ENCODE results near the gene AMPH.
"Not testable (repeated sequence)": the region's sequence is repeated elsewhere in the genome, so short reads cannot be mapped to it uniquely, and the experiment has no call there.

The AMPH gene

GRCh38 chr7:38345299-38346172, 285.6 kb downstream of the AMPH start:
- H3K27me3 ChIP-seq; H3K9me3 ChIP-seq; H3K4me3 ChIP-seq (ENCODE audit: low read depth in 1 of 2, low read length in 1 of 2); H3K36me3 ChIP-seq; H3K27ac ChIP-seq: not testable (repeated sequence)
- TF ChIP-seq, protein P1, sequence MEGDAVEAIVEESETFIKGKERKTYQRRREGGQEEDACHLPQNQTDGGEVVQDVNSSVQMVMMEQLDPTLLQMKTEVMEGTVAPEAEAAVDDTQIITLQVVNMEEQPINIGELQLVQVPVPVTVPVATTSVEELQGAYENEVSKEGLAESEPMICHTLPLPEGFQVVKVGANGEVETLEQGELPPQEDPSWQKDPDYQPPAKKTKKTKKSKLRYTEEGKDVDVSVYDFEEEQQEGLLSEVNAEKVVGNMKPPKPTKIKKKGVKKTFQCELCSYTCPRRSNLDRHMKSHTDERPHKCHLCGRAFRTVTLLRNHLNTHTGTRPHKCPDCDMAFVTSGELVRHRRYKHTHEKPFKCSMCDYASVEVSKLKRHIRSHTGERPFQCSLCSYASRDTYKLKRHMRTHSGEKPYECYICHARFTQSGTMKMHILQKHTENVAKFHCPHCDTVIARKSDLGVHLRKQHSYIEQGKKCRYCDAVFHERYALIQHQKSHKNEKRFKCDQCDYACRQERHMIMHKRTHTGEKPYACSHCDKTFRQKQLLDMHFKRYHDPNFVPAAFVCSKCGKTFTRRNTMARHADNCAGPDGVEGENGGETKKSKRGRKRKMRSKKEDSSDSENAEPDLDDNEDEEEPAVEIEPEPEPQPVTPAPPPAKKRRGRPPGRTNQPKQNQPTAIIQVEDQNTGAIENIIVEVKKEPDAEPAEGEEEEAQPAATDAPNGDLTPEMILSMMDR (IDR thresholded peaks at IDR 0.05): peak; percentile 64
- H3K4me1 ChIP-seq (ENCODE audit: control insufficient read depth in 1 of 2, insufficient read depth in 1 of 2, low read depth in 1 of 2, low read length in 1 of 2): peaks cover 9 to 16% of the 10 kb centered on the region in 2 experiments

DNA sequence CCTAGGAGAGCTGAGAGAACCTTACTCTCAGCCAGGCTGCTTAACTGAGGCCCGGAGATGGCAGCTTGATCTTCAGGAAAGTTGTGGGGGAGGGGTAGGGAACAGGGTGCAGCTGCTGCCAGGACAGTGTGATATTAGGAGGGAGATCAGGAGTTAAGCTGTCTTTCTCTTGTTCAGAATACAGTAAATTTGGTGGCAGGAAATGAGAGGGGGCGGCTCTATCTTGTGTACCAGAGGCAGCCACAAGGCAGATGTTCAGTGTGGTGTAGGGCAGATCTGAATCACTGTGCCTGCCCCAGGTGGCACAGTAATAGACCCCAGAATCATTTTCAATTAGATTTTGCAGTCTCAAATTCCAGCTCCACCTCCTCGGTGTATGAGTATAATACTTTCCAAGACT, 286.4 kb downstream of the AMPH start:
- H3K27ac ChIP-seq; H3K27me3 ChIP-seq; H3K36me3 ChIP-seq; H3K9me3 ChIP-seq; H3K4me3 ChIP-seq (ENCODE audit: low read depth in 1 of 2, low read length in 1 of 2): not testable (repeated sequence)
- peaks cover 13% of the 10 kb centered on the region in 2 experiments for H3K4me1 ChIP-seq (ENCODE audit: control insufficient read depth in 1 of 2, insufficient read depth in 1 of 2, low read depth in 1 of 2, low read length in 1 of 2)

DNA sequence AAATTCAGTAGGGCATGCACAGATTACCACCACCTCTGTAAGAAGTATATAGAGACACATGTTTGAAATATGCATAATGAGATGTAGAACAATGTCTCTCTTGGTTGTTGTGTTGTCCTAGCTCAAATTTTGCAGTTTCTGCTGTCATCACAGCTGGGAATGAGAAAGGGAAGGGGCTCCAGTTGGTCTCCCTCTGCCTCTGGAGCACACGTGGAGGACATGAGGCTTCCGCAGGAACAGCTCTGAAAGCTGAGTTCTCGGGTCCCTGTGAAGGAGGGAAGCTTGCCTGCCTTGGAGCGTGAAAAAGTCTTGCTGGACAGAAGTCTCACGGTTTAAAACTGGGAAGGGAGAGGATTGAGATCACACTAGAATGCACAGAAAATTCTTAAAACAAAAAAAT, 289.0 kb downstream of the AMPH start:
- H3K4me3 ChIP-seq (ENCODE audit: low read depth in 1 of 2, low read length in 1 of 2); H3K27ac ChIP-seq; H3K27me3 ChIP-seq: not testable (repeated sequence)

DNA sequence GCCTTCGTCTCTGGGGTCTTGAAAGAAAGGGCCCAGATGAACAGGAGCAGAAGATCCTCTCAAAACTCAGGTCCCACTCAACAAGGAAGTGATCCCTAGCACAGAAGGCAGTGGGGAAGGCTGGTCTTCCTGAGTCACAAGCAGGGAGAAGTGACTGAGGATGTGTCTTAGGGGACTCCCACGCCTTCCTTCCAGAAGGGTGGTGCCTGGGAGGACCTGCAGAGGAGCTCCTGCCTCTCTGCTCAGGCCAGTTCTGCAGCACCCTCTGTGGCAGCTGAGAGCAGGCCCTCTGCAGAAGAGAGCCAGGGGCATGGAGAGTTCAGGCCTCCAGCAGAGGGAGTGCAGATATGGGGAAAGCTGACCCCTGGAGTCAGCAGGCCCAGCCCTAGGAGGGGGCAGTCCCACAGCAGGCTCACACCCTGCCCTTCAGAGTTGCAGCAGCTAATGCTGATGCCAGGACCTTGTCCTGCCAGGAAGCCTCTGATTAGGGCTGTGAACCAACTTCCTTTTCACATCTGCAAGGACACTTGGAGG, 289.9 kb downstream of the AMPH start:
- H3K27me3 ChIP-seq; H3K9me3 ChIP-seq; H3K4me3 ChIP-seq (ENCODE audit: low read depth in 1 of 2, low read length in 1 of 2); H3K36me3 ChIP-seq: not testable (repeated sequence)
- Histone ChIP-seq H3K4me1 (ENCODE audit: control insufficient read depth in 1 of 2, insufficient read depth in 1 of 2, low read depth in 1 of 2, low read length in 1 of 2) (peaks cover 24 to 26% of the 10 kb centered on the region in 2 experiments), H3K27ac (peak overlapping the region; percentile 7)

More for the DNA sequence above, 289.0 kb downstream of the AMPH start:
- H3K9me3 ChIP-seq, H3K36me3 ChIP-seq: not testable (repeated sequence)
- peaks cover 15 to 18% of the 10 kb centered on the region in 2 experiments for H3K4me1 ChIP-seq (ENCODE audit: control insufficient read depth in 1 of 2, insufficient read depth in 1 of 2, low read depth in 1 of 2, low read length in 1 of 2)

GRCh38 chr7:38339953-38340819, 291.0 kb downstream of the AMPH start:
- H3K4me1 ChIP-seq (ENCODE audit: control insufficient read depth in 1 of 2, insufficient read depth in 1 of 2, low read depth in 1 of 2, low read length in 1 of 2): peaks cover 34% of the 10 kb centered on the region in 2 experiments
- no peaks in the 10 kb centered on the region for H3K36me3 ChIP-seq
- no peak overlapping the region for H3K27ac ChIP-seq
- H3K4me3 ChIP-seq (ENCODE audit: low read depth in 1 of 2, low read length in 1 of 2): no peak overlapping the region
- TF ChIP-seq, protein P1 (IDR thresholded peaks at IDR 0.05): no peak
- H3K27me3 ChIP-seq: no peaks in the 10 kb centered on the region
- H3K9me3 ChIP-seq: no peaks in the 10 kb centered on the region

- Histone ChIP-seq H3K27ac (peak overlapping the region; percentile 94), H3K4me1 (ENCODE audit: control insufficient read depth in 1 of 2, insufficient read depth in 1 of 2, low read depth in 1 of 2, low read length in 1 of 2) (peaks cover 38 to 39% of the 10 kb centered on the region in 2 experiments), H3K4me3 (ENCODE audit: low read depth in 1 of 2, low read length in 1 of 2) (peak overlapping the region; percentile 28 to 49)
- not testable (repeated sequence) for H3K27me3 ChIP-seq, H3K36me3 ChIP-seq, H3K9me3 ChIP-seq
Measured at GRCh38 chr7:38336148-38336515, 295.0 kb downstream of the AMPH start.

- H3K36me3 ChIP-seq: no peaks in the 10 kb centered on the region
- TF ChIP-seq, protein P1 (IDR thresholded peaks at IDR 0.05): peak; percentile 86
- H3K4me3 ChIP-seq (ENCODE audit: low read depth in 1 of 2, low read length in 1 of 2): peak overlapping the region; percentile 28 to 49
- no peaks in the 10 kb centered on the region for H3K27me3 ChIP-seq
- peak overlapping the region; percentile 94 for H3K27ac ChIP-seq
- peaks cover 36 to 39% of the 10 kb centered on the region in 2 experiments for H3K4me1 ChIP-seq (ENCODE audit: control insufficient read depth in 1 of 2, insufficient read depth in 1 of 2, low read depth in 1 of 2, low read length in 1 of 2)
- H3K9me3 ChIP-seq: no peaks in the 10 kb centered on the region
Measured at GRCh38 chr7:38335492-38336147, 295.6 kb downstream of the AMPH start.

Data from neutrophil (primary cell).